NCI-H748 (cell line): ENCODE data around the gene IFNA16.
"Not testable (repeated sequence)": the region's sequence is repeated elsewhere in the genome, so short reads cannot be mapped to it uniquely, and the experiment has no call there.

ENCODE experiments used
- DNase-seq: peaks from one replicate; lab custom pipeline; 2025; ENCODE audit not compliant: unreplicated experiment; lab: John Stamatoyannopoulos, UW

IFNA16 gene

GRCh38 chr9:21217211-21217610 is at the start of gene IFNA16:
Gene IFNA16, minus strand, starts transcription at chr9:21217311. Its CDS starts 6 bp downstream, at chr9:21217305.
- DNase-seq, result not testable (repeated sequence)

- DNase-seq, result no peak
Measured at GRCh38 chr9:21265421-21266189, 48.5 kb upstream of the IFNA16 start.

- no peak for DNase-seq
Measured at GRCh38 chr9:21255538-21256212, 38.6 kb upstream of the IFNA16 start.

GRCh38 chr9:21252721-21253547 is 35.8 kb upstream of the IFNA16 start:
- DNase-seq, result peak; percentile 21

GRCh38 chr9:21251638-21252037 is 34.5 kb upstream of the IFNA16 start:
- no peak for DNase-seq

- no peak for DNase-seq
Measured at GRCh38 chr9:21251190-21251589, 34.1 kb upstream of the IFNA16 start.

- DNase-seq, result no peak
Measured at GRCh38 chr9:21244836-21245235, 27.7 kb upstream of the IFNA16 start.

GRCh38 chr9:21239911-21240310 is 22.8 kb upstream of the IFNA16 start, which contains the start of gene IFNA14:
Gene IFNA14, minus strand, starts transcription at chr9:21240005. Its CDS starts 70 bp downstream, at chr9:21239935.
- DNase-seq, result no peak

GRCh38 chr9:21236360-21236714 is 19.2 kb upstream of the IFNA16 start:
- not testable (repeated sequence) for DNase-seq

GRCh38 chr9:21235468-21236359 is 18.6 kb upstream of the IFNA16 start:
- DNase-seq, result peak; percentile 40

- no peak for DNase-seq
Measured at GRCh38 chr9:21234153-21234687, 17.1 kb upstream of the IFNA16 start.

- DNase-seq, result no peak
Measured at GRCh38 chr9:21233258-21233657, 16.1 kb upstream of the IFNA16 start.

- no peak for DNase-seq
Measured at GRCh38 chr9:21228122-21228521, 11.0 kb upstream of the IFNA16 start, which contains the start of gene IFNA17. Gene IFNA17, minus strand, starts transcription at chr9:21228222. Its CDS starts 49 bp downstream, at chr9:21228173.

GRCh38 chr9:21213411-21214326 is 3.4 kb downstream of the IFNA16 start:
- not testable (repeated sequence) for DNase-seq

GRCh38 chr9:21212160-21212559 is 5.0 kb downstream of the IFNA16 start:
- DNase-seq, result not testable (repeated sequence)

GRCh38 chr9:21210782-21211181 is 6.3 kb downstream of the IFNA16 start:
- DNase-seq, result not testable (repeated sequence)

- DNase-seq, result no peak
Measured at GRCh38 chr9:21210311-21210710, 6.8 kb downstream of the IFNA16 start.

- DNase-seq, result not testable (repeated sequence)
Measured at GRCh38 chr9:21207043-21207442, 10.1 kb downstream of the IFNA16 start, which contains the start of gene IFNA10. Gene IFNA10, minus strand, starts transcription at chr9:21207143. Its CDS starts 46 bp downstream, at chr9:21207097.

GRCh38 chr9:21205204-21205603 is 11.9 kb downstream of the IFNA16 start:
- no peak for DNase-seq
